Measurements from ENCODE around the gene TMEFF2. TPM values are rescaled to one million over a fixed set of nuclear protein-coding genes. Genes with fewer than 3 reads are reported as not detected.
"Not testable (repeated sequence)": the region's sequence is repeated elsewhere in the genome, so short reads cannot be mapped to it uniquely, and the experiment has no call there.

Gene TMEFF2
- total and polyA plus RNA-seq, 2 experiments from 2014 or later: 0.13 TPM; not detected in 1

DNA sequence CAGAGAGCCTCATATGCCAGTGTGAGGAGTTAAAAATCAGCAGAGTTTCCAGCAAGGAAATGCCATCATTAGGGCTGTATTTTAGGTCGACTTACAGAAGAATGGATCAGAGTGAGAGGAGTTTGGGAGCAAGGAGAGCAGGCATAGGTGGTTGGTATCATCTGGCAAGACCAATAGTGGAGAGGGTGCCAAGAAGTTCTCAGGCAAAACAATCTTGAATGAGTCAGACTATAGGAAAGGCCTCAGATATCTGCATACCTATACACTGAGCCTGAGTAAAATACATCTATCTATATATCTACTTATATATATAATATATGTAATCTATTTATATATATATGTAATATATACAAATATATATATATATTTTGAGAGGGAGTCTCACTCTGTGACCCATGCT lies 57.3 kb downstream of the TMEFF2 start:
- DNase-seq: no peak
- Histone ChIP-seq H3K4me1 (ENCODE audit: insufficient read depth) (no peaks in the 10 kb centered on the region), H2AFZ (no peak overlapping the region), H3K9me3 (ENCODE audit: low read depth) (no peaks in the 10 kb centered on the region), H3K4me2 (ENCODE audit: unreplicated experiment) (no peak overlapping the region), H3K27ac (no peak overlapping the region), H3K9me2 (ENCODE audit: insufficient read depth) (no peaks in the 10 kb centered on the region), H3K27me3 (replicated peaks; ENCODE audit: insufficient read depth) (no peaks in the 10 kb centered on the region), H3K79me2 (ENCODE audit: insufficient read depth) (no peaks in the 10 kb centered on the region), H3F3A (ENCODE audit: insufficient read depth) (no peaks in the 10 kb centered on the region), H3K4me3 (no peak overlapping the region), H4K20me1 (ENCODE audit: insufficient read depth) (no peaks in the 10 kb centered on the region), H3K36me3 (ENCODE audit: low read depth) (no peaks in the 10 kb centered on the region), H3K9ac (no peak overlapping the region)
- WGBS, 2 experiments (ENCODE audit: low coverage in 1 of 2, low lambda C conversion rate in 2 of 2, missing lambda C conversion rate in 2 of 2): 31 to 44% methylated on average over 1 of the region's 1 CpG
- TF ChIP-seq EZH2phosphoT487 (IDR thresholded peaks at IDR 0.05; ENCODE audit: insufficient read depth, low read depth) (no peak), EZH2 (IDR thresholded peaks at IDR 0.05; ENCODE audit: insufficient read depth, poor library complexity, severe bottlenecking) (no peak)
- in situ Hi-C loops (cut with MboI): no loop called here

DNA sequence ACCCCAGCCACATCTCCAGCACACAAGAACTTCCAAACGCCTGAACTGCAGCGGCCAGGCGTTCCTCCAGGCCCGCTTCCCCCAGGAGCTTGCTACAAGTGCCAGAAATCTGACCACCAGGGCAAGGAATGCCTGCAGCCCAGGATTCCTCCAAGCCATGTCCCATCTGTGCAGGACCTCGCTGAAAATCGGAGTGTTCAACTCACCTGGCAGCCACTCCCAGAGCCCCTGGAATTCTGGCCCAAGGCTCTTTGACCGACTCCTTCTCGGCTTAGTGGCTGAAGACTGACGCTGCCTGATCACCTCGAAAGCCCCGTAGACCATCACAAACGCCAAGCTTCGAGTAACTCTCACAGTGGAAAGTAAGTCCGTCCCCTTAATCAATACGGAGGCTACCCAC lies 62.1 kb downstream of the TMEFF2 start:
- H4K20me1 ChIP-seq (ENCODE audit: insufficient read depth); H3K36me3 ChIP-seq (ENCODE audit: low read depth); H3K27ac ChIP-seq; H3K4me1 ChIP-seq (ENCODE audit: insufficient read depth); in situ Hi-C loops (cut with MboI); H3K9ac ChIP-seq; H3K79me2 ChIP-seq (ENCODE audit: insufficient read depth); H3K9me3 ChIP-seq (ENCODE audit: low read depth); H3K4me2 ChIP-seq (ENCODE audit: unreplicated experiment); H2AFZ ChIP-seq; H3K4me3 ChIP-seq; DNase-seq; H3K9me2 ChIP-seq (ENCODE audit: insufficient read depth); H3F3A ChIP-seq (ENCODE audit: insufficient read depth); H3K27me3 ChIP-seq (replicated peaks; ENCODE audit: insufficient read depth): not testable (repeated sequence)
- WGBS, 2 experiments (ENCODE audit: low coverage in 1 of 2, low lambda C conversion rate in 2 of 2, missing lambda C conversion rate in 2 of 2): 91 to 92% methylated on average over 15 of the region's 15 CpGs

DNA sequence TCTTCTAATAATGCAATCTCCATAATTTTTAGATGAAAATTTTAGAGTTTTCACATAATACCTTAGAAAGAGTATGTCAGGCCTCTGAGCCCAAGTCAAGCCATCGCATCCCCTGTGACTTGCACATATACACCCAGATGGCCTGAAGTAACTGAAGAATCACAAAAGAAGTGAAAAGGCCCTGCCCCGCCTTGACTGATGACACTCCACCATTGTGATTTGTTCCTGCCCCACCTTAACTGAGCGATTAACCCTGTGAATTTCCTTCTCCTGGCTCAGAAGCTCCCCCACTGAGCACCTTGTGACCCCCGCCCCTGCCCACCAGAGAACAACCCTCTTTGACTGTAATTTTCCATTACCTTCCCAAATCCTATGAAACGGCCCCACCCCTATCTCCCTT lies 64.4 kb downstream of the TMEFF2 start:
- H3K4me2 ChIP-seq (ENCODE audit: unreplicated experiment); H3K79me2 ChIP-seq (ENCODE audit: insufficient read depth); H3K9me3 ChIP-seq (ENCODE audit: low read depth); H3K27ac ChIP-seq; H4K20me1 ChIP-seq (ENCODE audit: insufficient read depth); H3K9me2 ChIP-seq (ENCODE audit: insufficient read depth); H3K9ac ChIP-seq; in situ Hi-C loops (cut with MboI); H3K4me3 ChIP-seq; H3K36me3 ChIP-seq (ENCODE audit: low read depth); DNase-seq; H2AFZ ChIP-seq; H3K27me3 ChIP-seq (replicated peaks; ENCODE audit: insufficient read depth): not testable (repeated sequence)
- WGBS, 2 experiments (ENCODE audit: low coverage in 1 of 2, low lambda C conversion rate in 2 of 2, missing lambda C conversion rate in 2 of 2): 89 to 95% methylated on average over 5 of the region's 5 CpGs
- H3K4me1 ChIP-seq (ENCODE audit: insufficient read depth): peaks cover 14% of the 10 kb centered on the region
- H3F3A ChIP-seq (ENCODE audit: insufficient read depth): peaks cover 11% of the 10 kb centered on the region; the same call in 1 of the 2 replicates

DNA sequence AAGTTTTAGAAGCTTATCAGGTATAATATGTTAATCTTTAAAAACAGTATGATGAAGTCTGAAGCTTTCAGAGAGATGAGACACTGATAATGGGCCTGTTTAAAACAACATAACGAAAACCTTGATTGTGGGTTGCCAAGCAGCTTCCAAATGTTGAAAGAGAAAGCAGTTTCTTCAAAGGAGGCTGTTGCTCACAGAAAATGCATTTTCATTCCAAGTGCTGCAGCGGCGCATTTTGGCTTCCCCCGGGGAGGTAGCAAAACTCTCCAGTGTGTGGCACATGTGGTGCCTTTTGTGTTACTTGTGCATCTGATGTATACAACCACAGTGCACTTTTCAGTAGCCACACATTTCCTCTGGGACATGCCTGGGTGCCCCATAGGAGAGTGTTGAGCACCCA lies 66.1 kb downstream of the TMEFF2 start:
- peak; percentile 20 for DNase-seq

DNA sequence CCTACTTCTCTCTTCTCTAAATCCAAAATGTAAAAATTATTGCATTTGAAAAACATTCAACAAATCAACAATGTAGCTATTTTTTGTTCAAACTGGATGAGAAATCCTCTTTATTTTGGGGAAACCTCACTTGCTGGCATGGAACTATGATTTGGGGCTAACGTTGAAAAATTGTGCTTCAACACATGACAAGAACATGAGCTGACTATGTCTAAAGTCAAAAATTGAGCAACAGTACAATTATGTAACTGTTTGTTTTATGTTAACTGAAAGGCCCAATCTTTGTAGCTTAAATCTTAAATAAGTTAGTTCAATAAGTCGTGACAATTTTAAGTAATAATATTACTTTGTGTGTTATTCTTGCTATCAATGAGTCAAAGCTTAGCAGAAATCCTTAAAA lies 67.3 kb downstream of the TMEFF2 start:
- Histone ChIP-seq H3K9ac (no peak overlapping the region), H4K20me1 (ENCODE audit: insufficient read depth) (no peaks in the 10 kb centered on the region), H3F3A (ENCODE audit: insufficient read depth) (peaks cover 15% of the 10 kb centered on the region; the same call in 1 of the 2 replicates), H3K4me1 (ENCODE audit: insufficient read depth) (peaks cover 27% of the 10 kb centered on the region), H3K27ac (no peak overlapping the region), H3K9me3 (ENCODE audit: low read depth) (no peaks in the 10 kb centered on the region), H3K27me3 (replicated peaks; ENCODE audit: insufficient read depth) (no peaks in the 10 kb centered on the region), H2AFZ (no peak overlapping the region), H3K9me2 (ENCODE audit: insufficient read depth) (no peaks in the 10 kb centered on the region), H3K79me2 (ENCODE audit: insufficient read depth) (no peaks in the 10 kb centered on the region), H3K4me3 (no peak overlapping the region), H3K4me2 (ENCODE audit: unreplicated experiment) (no peak overlapping the region), H3K36me3 (ENCODE audit: low read depth) (no peaks in the 10 kb centered on the region)
- DNase-seq: no peak
- no peak for TF ChIP-seq EZH2phosphoT487 (IDR thresholded peaks at IDR 0.05; ENCODE audit: insufficient read depth, low read depth)
- no peak for TF ChIP-seq EZH2 (IDR thresholded peaks at IDR 0.05; ENCODE audit: insufficient read depth, poor library complexity, severe bottlenecking)
- in situ Hi-C loops (cut with MboI): no loop called here
- 31 to 42% methylated on average over 2 of the region's 2 CpGs for WGBS, 2 experiments (ENCODE audit: low coverage in 1 of 2, low lambda C conversion rate in 2 of 2, missing lambda C conversion rate in 2 of 2)

More for the DNA sequence above, 66.1 kb downstream of the TMEFF2 start:
- Histone ChIP-seq H3K9ac (no peak overlapping the region), H3K4me2 (ENCODE audit: unreplicated experiment) (no peak overlapping the region), H3K79me2 (ENCODE audit: insufficient read depth) (no peaks in the 10 kb centered on the region), H3K27me3 (replicated peaks; ENCODE audit: insufficient read depth) (no peaks in the 10 kb centered on the region), H3K36me3 (ENCODE audit: low read depth) (no peaks in the 10 kb centered on the region), H4K20me1 (ENCODE audit: insufficient read depth) (no peaks in the 10 kb centered on the region), H3K4me1 (ENCODE audit: insufficient read depth) (peaks cover 27% of the 10 kb centered on the region), H3K9me2 (ENCODE audit: insufficient read depth) (no peaks in the 10 kb centered on the region), H3F3A (ENCODE audit: insufficient read depth) (peaks cover 15% of the 10 kb centered on the region; the same call in 1 of the 2 replicates), H3K9me3 (ENCODE audit: low read depth) (no peaks in the 10 kb centered on the region), H2AFZ (peak overlapping the region; percentile 23; the same call in 1 of the 2 replicates), H3K27ac (no peak overlapping the region), H3K4me3 (no peak overlapping the region)
- TF ChIP-seq EZH2 (IDR thresholded peaks at IDR 0.05; ENCODE audit: insufficient read depth, poor library complexity, severe bottlenecking) (no peak), EZH2phosphoT487 (IDR thresholded peaks at IDR 0.05; ENCODE audit: insufficient read depth, low read depth) (no peak)
- 34 to 47% methylated on average over 4 of the region's 4 CpGs for WGBS, 2 experiments (ENCODE audit: low coverage in 1 of 2, low lambda C conversion rate in 2 of 2, missing lambda C conversion rate in 2 of 2)
- in situ Hi-C loops (cut with MboI): no loop called here

Data from GM23248 (cell line).